Left ventricle myocardium superior (tissue), 1 donor: ENCODE measurements around the gene CCL15. TPM values are rescaled to one million over a fixed set of nuclear protein-coding genes. Genes with fewer than 3 reads are reported as not detected.

Source experiments
- ATAC-seq: fragments of 200-7000 bp; cut with Tn5 transposase; one replicate; pipeline ENCODE4 v1.9.1; 2020; ENCODE audit warnings: mild to moderate bottlenecking, moderate library complexity
- DNase-seq: peaks from one replicate; pipeline ENCODE4 v3.0.0-alpha.2; 2020
- intact Hi-C: fragments of 100-400 bp; cut with micrococcal nuclease; formaldehyde crosslinking; loops from one replicate; pipeline ENCODE4 v1.11.0; 2022
- total RNA-seq: library from RNA; stranded (reverse); fragmentation: NEBNext Ultra II Directional; extraction: Animal tissue kit (Norgen Biotek cat#: 25700); gene quantifications from one replicate; pipeline ENCODE4 v1.2.1, GENCODE V29; 2021
- donor health status: DM: no; HTN: yes; CAD: no; lungs with severe emphysema.

CCL15 gene
- total RNA-seq, 1 donor from 2014 or later: not detected

DNA sequence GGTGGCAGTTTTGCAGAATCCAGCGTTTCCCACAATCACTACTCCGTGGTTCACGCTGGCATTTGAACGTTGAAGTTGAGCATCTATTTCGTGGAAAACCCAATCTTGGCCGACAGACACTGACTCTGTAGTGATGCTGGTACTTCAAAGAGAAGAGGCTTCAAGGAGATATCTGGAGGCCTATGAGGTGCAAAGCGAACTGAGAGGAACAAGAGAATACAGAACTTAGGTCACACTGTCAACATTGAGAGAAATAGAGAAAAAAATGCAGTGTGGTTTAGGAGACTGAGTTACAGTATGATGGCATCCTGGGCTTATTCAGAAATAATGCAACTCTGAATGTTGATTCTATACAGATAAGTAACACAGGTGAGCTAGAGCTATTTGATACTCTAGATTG, 36.1 kb downstream of the CCL15 start:
- intact Hi-C loops: loop anchor here (10.0 kb wide), 1 partner anchor 180 kb away; no protein-coding TSS in a partner anchor
- DNase-seq (no peak), ATAC-seq (no peak)

- DNase-seq (no peak), ATAC-seq (no peak)
- intact Hi-C loops: loop anchor here (10.0 kb wide), 1 partner anchor 181 kb away; no protein-coding TSS in a partner anchor
These were observed 37.7 kb downstream of the CCL15 start for GRCh38 chr17:35963663-35964062.

DNA sequence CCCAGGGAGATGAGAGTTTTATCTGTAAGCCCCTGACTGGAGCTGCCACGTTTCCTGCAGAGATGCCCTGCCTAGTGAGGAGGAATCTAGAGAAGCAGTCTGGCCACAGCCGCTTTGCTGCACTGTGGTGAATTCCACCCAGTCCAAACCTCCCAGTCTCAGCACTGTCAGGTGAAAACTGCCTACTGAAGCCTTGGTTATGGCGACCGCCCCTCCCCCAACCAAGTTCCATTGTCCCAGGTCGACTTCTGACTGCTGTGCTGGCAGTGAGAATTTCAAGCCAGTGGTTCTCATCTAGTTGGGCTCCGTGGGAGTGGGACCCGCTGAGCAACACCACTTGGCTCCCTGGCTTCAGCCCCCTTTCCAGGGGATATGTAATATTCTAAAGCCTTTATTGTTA, 47.6 kb downstream of the CCL15 start:
- no peak for DNase-seq
- intact Hi-C loops: no loop called here
- ATAC-seq: no peak

DNA sequence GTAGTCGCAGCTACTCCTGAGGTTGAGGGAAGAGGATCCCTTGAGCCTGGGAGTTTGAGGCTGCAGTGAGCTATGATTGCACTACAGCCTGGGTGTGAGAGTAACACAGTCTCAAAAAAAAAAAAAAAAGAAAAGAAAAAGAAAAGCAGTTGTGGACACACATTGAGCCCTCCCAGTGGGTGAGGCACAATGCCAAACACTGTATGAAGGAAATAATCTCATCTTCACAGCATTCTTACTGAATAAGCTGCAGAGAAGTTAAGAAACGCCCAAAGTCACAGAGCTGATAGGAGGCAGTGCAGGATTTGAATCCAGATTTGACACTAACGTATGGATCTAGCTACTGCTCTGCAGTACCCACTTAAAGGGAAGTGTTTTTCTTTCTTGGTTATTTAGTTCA, 52.0 kb downstream of the CCL15 start:
- DNase-seq (no peak), ATAC-seq (no peak)
- intact Hi-C loops: no loop called here

GRCh38 chr17:35948092-35948491, 53.3 kb downstream of the CCL15 start:
- intact Hi-C loops: no loop called here
- DNase-seq (no peak), ATAC-seq (no peak)

Other genes starting within 250 kb of the CCL15 start
- 0.27 TPM for gene GAS2L2, start 248.3 kb downstream of the CCL15 start, total RNA-seq
- not detected for gene C17orf50, start 240.7 kb downstream of the CCL15 start, total RNA-seq
- gene MMP28, start 205.9 kb downstream of the CCL15 start, total RNA-seq: 1.5 TPM
- 110 TPM for gene TAF15, start 192.1 kb downstream of the CCL15 start, total RNA-seq
- gene HEATR9, start 132.7 kb downstream of the CCL15 start, total RNA-seq: not detected
- 4.2 TPM for gene CCL5, start 121.2 kb downstream of the CCL15 start, total RNA-seq
- not detected for gene RDM1, start 70.8 kb downstream of the CCL15 start, total RNA-seq
- not detected for gene LYZL6, start 57.8 kb downstream of the CCL15 start, total RNA-seq
- not detected for gene CCL16, start 20.1 kb downstream of the CCL15 start, total RNA-seq
- gene CCL14, start 14.8 kb downstream of the CCL15 start, total RNA-seq: 8.1 TPM
- gene CCL23, start 16.4 kb upstream of the CCL15 start, total RNA-seq: not detected
- gene CCL18, start 62.7 kb upstream of the CCL15 start, total RNA-seq: 1.4 TPM
- gene CCL3, start 88.6 kb upstream of the CCL15 start, total RNA-seq: not detected
- 0.74 TPM for gene CCL4, start 102.3 kb upstream of the CCL15 start, total RNA-seq
- gene TBC1D3B, start 175.1 kb upstream of the CCL15 start, total RNA-seq: 2.8 TPM
- gene CCL3L1, start 195.2 kb upstream of the CCL15 start, total RNA-seq: not detected
- gene CCL4L2, start 209.5 kb upstream of the CCL15 start, total RNA-seq: not detected